ENCODE data around the gene PSMB11. TPM values are rescaled to one million over a fixed set of nuclear protein-coding genes. Genes with fewer than 3 reads are reported as not detected.

PSMB11 gene
- total and polyA plus RNA-seq, 10 of the 15 experiments (the other 5 are each of a cell fraction or from before 2014, with no cell fraction given) = not detected

GRCh38 chr14:23018107-23018506 is 23.9 kb upstream of the PSMB11 start:
- Histone ChIP-seq H3K4me1 (ENCODE audit: control insufficient read depth, insufficient read depth, low read length) (no peaks in the 10 kb centered on the region), H3K27ac (ENCODE audit: control insufficient read depth, insufficient read depth) (no peak overlapping the region), H4K20me1 (ENCODE audit: control insufficient read depth, insufficient read depth) (no peaks in the 10 kb centered on the region), H3K79me2 (ENCODE audit: control insufficient read depth, insufficient read depth, low read length) (no peaks in the 10 kb centered on the region), H2AFZ (ENCODE audit: control insufficient read depth, low read depth, low read length) (no peak overlapping the region), H3K27me3 (replicated peaks in 1 of 2; ENCODE audit: control insufficient read depth in 2 of 2, insufficient read depth in 2 of 2, low read length in 1 of 2) (no peaks in the 10 kb centered on the region), H3K36me3 (ENCODE audit: control insufficient read depth in 2 of 2, insufficient read depth in 2 of 2, low read length in 1 of 2) (no peaks in the 10 kb centered on the region), H3K4me2 (ENCODE audit: control insufficient read depth, insufficient read depth) (no peak overlapping the region), H3K9ac (ENCODE audit: control insufficient read depth, insufficient read depth, low read length) (no peak overlapping the region), H3K4me3 (no peak overlapping the region), H3K9me3 (replicated peaks; ENCODE audit: control insufficient read depth, insufficient read depth, low read length) (no peaks in the 10 kb centered on the region)
- no TSS peak for BruUV-seq (replicated peaks)
- intact Hi-C loops (cut with micrococcal nuclease; ENCODE audit: unreplicated experiment) = no loop called here
- ChIA-PET POLR2A (no interaction called here), SMC1A (ENCODE audit: uncharacterized antibody, unreplicated experiment) (no interaction called here), RAD21 (ENCODE audit: unreplicated experiment) (no interaction called here), CTCF (interaction anchor here (2.3 kb wide), 1 partner anchor 11 kb away, joined by 9 read pairs; no protein-coding TSS in a partner anchor)
- FAIRE-seq (no peak), ATAC-seq (no peak), DNase-seq (ENCODE audit: low read depth, low spot score) (no peak)
- in situ Hi-C loops (cut with MboI) = no loop called here
- TF ChIP-seq BCL11A (IDR thresholded peaks at IDR 0.05; ENCODE audit: low read depth, low read length) (no peak), SUZ12 (IDR thresholded peaks at IDR 0.05; ENCODE audit: unreplicated experiment) (no peak), SPI1 (IDR thresholded peaks at IDR 0.05; ENCODE audit: borderline replicate concordance, insufficient read depth, low read depth, low read length) (no peak), RAD51 (IDR thresholded peaks at IDR 0.05) (no peak), MAX (IDR thresholded peaks at IDR 0.05; ENCODE audit: low read depth, low read length) (no peak), CUX1 (IDR thresholded peaks at IDR 0.05; ENCODE audit: insufficient replicate concordance, low read depth, low read length) (no peak), RUNX3 (IDR thresholded peaks at IDR 0.05; ENCODE audit: low read length) (no peak), EGR1 (IDR thresholded peaks at IDR 0.05; ENCODE audit: borderline replicate concordance in 1 of 2, low read depth in 2 of 2, low read length in 2 of 2) (no peak), KLF5 (IDR thresholded peaks at IDR 0.05; ENCODE audit: partially characterized antibody) (no peak), CEBPZ (IDR thresholded peaks at IDR 0.05; ENCODE audit: low read depth, low read length) (no peak)
